C4-2B (cell line): ENCODE data around the gene MROH9.

ENCODE experiments used
- ZFX ChIP-seq: fragments of 450-650 bp; IDR thresholded peaks from 2 replicates; pipeline ENCODE4 v1.6.1; 2017
- TF ChIP-seq, protein P1 (sequence below): fragments of 450-650 bp; conservative IDR thresholded peaks from 2 replicates; pipeline ENCODE4 v1.5.1; 2017; ENCODE audit warnings: mild to moderate bottlenecking

DNA sequence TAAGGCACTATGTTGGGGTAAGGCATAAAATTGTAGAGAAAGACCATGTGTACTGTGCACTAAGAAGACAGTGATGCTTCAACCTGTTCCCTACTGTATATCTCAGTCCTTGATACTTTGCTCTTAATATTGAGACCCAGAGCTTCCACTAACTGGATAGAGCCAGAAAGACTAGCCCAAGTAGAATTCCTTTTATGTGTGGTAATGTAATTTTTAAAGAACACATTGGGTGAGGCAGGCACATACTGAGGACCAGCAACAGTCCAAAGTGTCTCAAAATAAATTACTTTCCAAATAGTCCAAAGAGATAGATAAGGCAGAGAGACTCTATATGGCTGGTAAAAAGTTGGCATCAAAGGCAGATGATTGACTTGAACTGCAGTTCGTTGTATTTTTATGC is 31.4 kb upstream of the MROH9 start:
- TF ChIP-seq, protein P1, sequence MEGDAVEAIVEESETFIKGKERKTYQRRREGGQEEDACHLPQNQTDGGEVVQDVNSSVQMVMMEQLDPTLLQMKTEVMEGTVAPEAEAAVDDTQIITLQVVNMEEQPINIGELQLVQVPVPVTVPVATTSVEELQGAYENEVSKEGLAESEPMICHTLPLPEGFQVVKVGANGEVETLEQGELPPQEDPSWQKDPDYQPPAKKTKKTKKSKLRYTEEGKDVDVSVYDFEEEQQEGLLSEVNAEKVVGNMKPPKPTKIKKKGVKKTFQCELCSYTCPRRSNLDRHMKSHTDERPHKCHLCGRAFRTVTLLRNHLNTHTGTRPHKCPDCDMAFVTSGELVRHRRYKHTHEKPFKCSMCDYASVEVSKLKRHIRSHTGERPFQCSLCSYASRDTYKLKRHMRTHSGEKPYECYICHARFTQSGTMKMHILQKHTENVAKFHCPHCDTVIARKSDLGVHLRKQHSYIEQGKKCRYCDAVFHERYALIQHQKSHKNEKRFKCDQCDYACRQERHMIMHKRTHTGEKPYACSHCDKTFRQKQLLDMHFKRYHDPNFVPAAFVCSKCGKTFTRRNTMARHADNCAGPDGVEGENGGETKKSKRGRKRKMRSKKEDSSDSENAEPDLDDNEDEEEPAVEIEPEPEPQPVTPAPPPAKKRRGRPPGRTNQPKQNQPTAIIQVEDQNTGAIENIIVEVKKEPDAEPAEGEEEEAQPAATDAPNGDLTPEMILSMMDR, result no peak
- no peak for TF ChIP-seq ZFX
